Mucosa of descending colon (tissue), 3 donors: ENCODE measurements around the gene POLR3A. TPM values are rescaled to one million over a fixed set of nuclear protein-coding genes. Genes with fewer than 3 reads are reported as not detected.

Experiments used
- ATAC-seq: fragments of 200-7000 bp; cut with Tn5 transposase; one replicate; pipeline ENCODE4 v1.9.1; 2020; ENCODE audit warnings: mild to moderate bottlenecking, moderate library complexity
- DNase-seq, 3 donors: peaks; one replicate each; pipeline ENCODE4 v3.0.0-alpha.2; 2020
- H3K36me3 ChIP-seq: fragments of 200-600 bp; one replicate; pipeline ENCODE4 v1.8.0; 2021; ENCODE audit warnings: low read depth, mild to moderate bottlenecking
- H3K4me1 ChIP-seq: fragments of 200-600 bp; one replicate; pipeline ENCODE4 v1.8.0; 2021; ENCODE audit warnings: low read depth, mild to moderate bottlenecking
- H3K4me3 ChIP-seq: fragments of 200-600 bp; one replicate; pipeline ENCODE4 v1.8.0; 2021; ENCODE audit warnings: mild to moderate bottlenecking
- H3K9me3 ChIP-seq: fragments of 200-600 bp; one replicate; pipeline ENCODE4 v1.8.0; 2021; ENCODE audit warnings: mild to moderate bottlenecking
- CTCF ChIP-seq: fragments of 200-600 bp; IDR thresholded peaks from one replicate; pipeline ENCODE4 v1.8.0; 2022; ENCODE audit warnings: antibody characterized with exemption, mild to moderate bottlenecking
- intact Hi-C, 2 donors: fragments of 100-400 bp; cut with DNase I in 1 of 2; cut with micrococcal nuclease in 1 of 2; formaldehyde crosslinking; loops; one replicate each; pipeline versions ENCODE4 v1.11.0 to v1.11.1; 2022; cut with DNase I, micrococcal nuclease
- total RNA-seq, 3 donors: library from RNA; stranded (reverse); fragmentation: NEBNext Ultra II Directional in 2 of 3; extraction: Animal tissue kit (Norgen Biotek cat#: 25700) in 2 of 3; gene quantifications; one replicate each; pipeline versions ENCODE4 v1.2.1 to v1.2.4, GENCODE V29; 2021 to 2023
- donor health status: DM: no; HTN: no; CAD: no; lungs with moderate emphysema.
- donor health status: DM: no; HTN: no; CAD: no.
- donor health status: DM: no; HTN: yes; CAD: no.

The POLR3A gene
- total RNA-seq, 3 donors from 2014 or later = 13.9 to 14.1 (median 14.1) TPM

GRCh38 chr10:78041170-78042057, 12.1 kb upstream of the POLR3A start:
- intact Hi-C loops = no loop called here
- Histone ChIP-seq H3K9me3 (no peaks in the 10 kb centered on the region), H3K4me1 (peaks cover 4% of the 10 kb centered on the region), H3K36me3 (peaks cover 27% of the 10 kb centered on the region), H3K4me3 (no peak overlapping the region)
- ATAC-seq (no peak), DNase-seq (no peak)
- TF ChIP-seq CTCF = no peak

DNA sequence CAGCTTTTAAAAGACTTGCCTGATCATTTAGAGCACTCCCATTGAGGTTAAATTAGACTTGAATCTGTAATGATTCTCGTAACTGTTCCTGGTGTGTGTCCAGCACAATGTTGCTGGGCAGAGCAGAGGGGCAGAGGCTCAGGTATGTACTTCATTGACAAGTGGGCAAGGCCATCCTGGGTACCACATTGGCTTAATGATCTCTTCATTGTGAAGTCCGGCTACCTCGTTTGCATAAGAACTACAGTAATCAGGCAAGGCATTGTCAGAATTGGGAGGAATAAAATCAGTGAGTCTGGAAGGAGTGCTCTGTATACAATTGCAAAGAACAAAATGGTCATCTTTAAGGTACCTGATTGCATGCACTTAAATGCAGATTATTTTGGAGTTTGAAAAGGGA, 10.4 kb upstream of the POLR3A start:
- no peak overlapping the region for H3K4me3 ChIP-seq
- intact Hi-C loops = no loop called here
- no peak for TF ChIP-seq CTCF
- H3K4me1 ChIP-seq = peaks cover 11% of the 10 kb centered on the region
- DNase-seq (no peak), ATAC-seq (no peak)
- no peaks in the 10 kb centered on the region for H3K9me3 ChIP-seq
- H3K36me3 ChIP-seq = peaks cover 27% of the 10 kb centered on the region

DNA sequence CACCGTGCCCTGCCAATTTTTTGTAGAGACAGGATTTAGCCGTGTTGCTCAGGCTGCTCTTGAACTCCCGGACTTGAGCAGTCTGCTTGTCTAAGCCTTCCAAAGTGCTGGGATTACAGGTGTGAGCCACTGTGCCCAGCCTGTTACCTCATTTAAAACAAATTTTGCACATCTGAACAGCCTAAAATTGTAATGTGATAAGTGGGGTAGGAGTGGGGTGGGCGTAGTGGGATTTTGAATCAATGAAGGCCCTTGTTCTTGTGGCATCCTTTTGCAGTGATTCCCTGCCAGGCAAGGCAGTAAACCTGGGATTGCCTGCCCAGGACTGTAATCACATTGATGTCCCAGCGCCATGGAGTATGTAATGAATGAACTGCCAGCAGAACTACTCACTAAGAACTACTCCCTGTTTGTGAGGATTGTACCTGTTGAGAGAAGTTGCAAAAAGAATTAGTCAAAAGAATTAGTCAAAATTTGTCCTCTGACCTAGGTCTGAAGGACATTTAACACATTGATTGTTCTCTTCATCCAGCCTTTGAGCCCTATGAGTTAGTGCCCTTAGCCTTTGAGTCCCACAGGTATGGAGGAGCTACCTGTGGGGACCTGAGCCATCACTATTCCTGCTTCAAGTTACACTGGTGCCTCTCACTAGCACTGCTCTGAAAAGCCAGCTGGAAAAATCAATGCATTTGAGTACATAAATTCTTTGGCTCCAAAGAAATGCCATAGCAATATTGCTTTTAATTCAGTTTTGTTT, 9.7 kb upstream of the POLR3A start:
- H3K4me1 ChIP-seq = peaks cover 12% of the 10 kb centered on the region
- intact Hi-C loops = no loop called here
- H3K36me3 ChIP-seq = peaks cover 27% of the 10 kb centered on the region
- ATAC-seq (no peak), DNase-seq (no peak)
- no peak for TF ChIP-seq CTCF
- H3K4me3 ChIP-seq = no peak overlapping the region
- no peaks in the 10 kb centered on the region for H3K9me3 ChIP-seq

DNA sequence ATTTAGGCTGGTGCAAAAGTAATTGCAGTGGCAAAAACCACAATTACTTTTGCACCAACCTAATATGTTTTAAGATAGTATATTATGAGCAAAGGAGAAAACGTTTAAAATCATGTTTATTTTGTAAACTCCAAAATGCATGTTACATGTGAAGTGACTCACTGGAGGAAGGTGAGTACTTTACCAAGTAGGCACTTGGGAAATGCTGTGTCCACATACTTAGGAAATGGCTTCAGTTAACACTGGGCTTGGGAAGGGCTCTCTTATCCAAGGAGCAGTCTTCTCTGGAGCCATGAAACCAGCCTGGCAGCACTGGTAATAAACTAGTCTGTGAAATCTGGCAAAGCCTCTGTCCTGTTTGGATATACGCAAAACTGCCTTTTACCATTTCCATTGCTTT, 8.8 kb upstream of the POLR3A start:
- peaks cover 16% of the 10 kb centered on the region for H3K4me1 ChIP-seq
- no peak for TF ChIP-seq CTCF
- no peak for DNase-seq
- H3K36me3 ChIP-seq = peaks cover 27% of the 10 kb centered on the region
- ATAC-seq = no peak
- no peak overlapping the region for H3K4me3 ChIP-seq
- intact Hi-C loops = no loop called here
- no peaks in the 10 kb centered on the region for H3K9me3 ChIP-seq

GRCh38 chr10:78035933-78036583, 6.7 kb upstream of the POLR3A start:
- peaks cover 17% of the 10 kb centered on the region for H3K4me1 ChIP-seq
- H3K9me3 ChIP-seq = no peaks in the 10 kb centered on the region
- peaks cover 22% of the 10 kb centered on the region for H3K36me3 ChIP-seq
- DNase-seq (no peak), ATAC-seq (no peak)
- no peak overlapping the region for H3K4me3 ChIP-seq
- no peak for TF ChIP-seq CTCF
- intact Hi-C loops = no loop called here
